CD14-positive monocyte (primary cell): Measurements from ENCODE around the gene ITGB6. TPM values are rescaled to one million over a fixed set of nuclear protein-coding genes. Genes with fewer than 3 reads are reported as not detected.

Experiments
- DNase-seq, 3 donors: peaks; one replicate each; pipeline ENCODE4 v3.0.0-alpha.2; 2011 to 2022
- H2AFZ ChIP-seq: 2 replicates; pipeline ENCODE4 v1.6.0; 2012; ENCODE audit warnings: mild to moderate bottlenecking, low read depth, low read length, inconsistent platforms; ENCODE audit not compliant: insufficient read depth, poor library complexity, severe bottlenecking
- H3K27ac ChIP-seq, 2 donors: 1 replicate in 1 of 2; 2 replicates in 1 of 2; pipeline ENCODE4 v1.5.1; 2012 to 2013; ENCODE audit warnings: low read length in 2 of 2, control low read depth in 1 of 2, inconsistent platforms in 1 of 2, low read depth in 1 of 2, mild to moderate bottlenecking in 1 of 2
- H3K27me3 ChIP-seq, 2 donors: one replicate each; pipeline versions ENCODE4 v1.6.0 to v1.6.1; 2011 to 2013; ENCODE audit warnings: low read length in 2 of 2; ENCODE audit not compliant: control insufficient read depth in 2 of 2, insufficient read depth in 2 of 2
- H3K36me3 ChIP-seq, 2 donors: replicated peaks in 1 of 2; 1 replicate in 1 of 2; 2 replicates in 1 of 2; pipeline versions ENCODE4 v1.5.1 to v1.6.1; 2012 to 2013; ENCODE audit warnings: low read length in 2 of 2, control low read depth in 1 of 2, inconsistent platforms in 1 of 2, mild to moderate bottlenecking in 1 of 2; ENCODE audit not compliant: insufficient read depth in 2 of 2, control insufficient read depth in 1 of 2
- H3K4me1 ChIP-seq, 2 donors: 1 replicate in 1 of 2; 2 replicates in 1 of 2; pipeline versions ENCODE4 v1.5.1 to v1.6.1; 2012 to 2013; ENCODE audit warnings: low read length in 2 of 2, control low read depth in 1 of 2, inconsistent platforms in 1 of 2, mild to moderate bottlenecking in 1 of 2, moderate library complexity in 1 of 2; ENCODE audit not compliant: insufficient read depth in 2 of 2, control insufficient read depth in 1 of 2
- H3K4me2 ChIP-seq: replicated peaks from 2 replicates; pipeline ENCODE3; 2012; ENCODE audit warnings: low read length, moderate library complexity, mild to moderate bottlenecking; ENCODE audit not compliant: poor library complexity, severe bottlenecking; ENCODE audit errors: extremely low read depth
- H3K4me3 ChIP-seq, 3 experiments: fragments of 200-600 bp in 1 of 3; sonication (generic) in 1 of 3; replicated peaks in 1 of 3; 1 replicate in 2 of 3; 2 replicates in 1 of 3; pipeline ENCODE4 v1.5.1; 2011 to 2013; ENCODE audit warnings: low read length in 3 of 3, mild to moderate bottlenecking in 3 of 3, control low read depth in 2 of 3, low read depth in 2 of 3, inconsistent platforms in 1 of 3, moderate library complexity in 1 of 3
- H3K79me2 ChIP-seq: 2 replicates; pipeline ENCODE4 v1.6.0; 2012; ENCODE audit warnings: mild to moderate bottlenecking, control low read depth, inconsistent platforms, low read length, moderate library complexity; ENCODE audit not compliant: insufficient read depth
- H3K9ac ChIP-seq: 2 replicates; pipeline ENCODE4 v1.6.0; 2017; ENCODE audit warnings: low read length, mild to moderate bottlenecking; ENCODE audit not compliant: insufficient read depth, poor library complexity, severe bottlenecking
- H3K9me3 ChIP-seq, 2 donors: replicated peaks in 1 of 2; 1 replicate in 1 of 2; 2 replicates in 1 of 2; pipeline versions ENCODE4 v1.5.1 to v1.6.1; 2012 to 2013; ENCODE audit warnings: low read length in 2 of 2, control low read depth in 1 of 2; ENCODE audit not compliant: control insufficient read depth in 1 of 2, insufficient read depth in 1 of 2
- H4K20me1 ChIP-seq: 2 replicates; pipeline ENCODE4 v1.6.0; 2012; ENCODE audit warnings: mild to moderate bottlenecking, low read length, control low read depth, moderate library complexity; ENCODE audit not compliant: insufficient read depth
- H3K27ac Mint-ChIP-seq, 7 donors: one replicate each; pipeline ENCODE4 v1.8.0; 2020; ENCODE audit warnings: mild to moderate bottlenecking in 7 of 7, mixed read lengths in 7 of 7, moderate library complexity in 6 of 7, inconsistent platforms in 2 of 7
- H3K27me3 Mint-ChIP-seq, 3 donors: one replicate each; pipeline ENCODE4 v1.8.0; 2021 to 2022; ENCODE audit warnings: low read depth in 3 of 3, mild to moderate bottlenecking in 3 of 3, mixed read lengths in 3 of 3, moderate library complexity in 3 of 3, inconsistent platforms in 1 of 3
- H3K36me3 Mint-ChIP-seq, 2 donors: one replicate each; pipeline ENCODE4 v1.8.0; 2020; ENCODE audit warnings: mixed read lengths in 2 of 2, inconsistent platforms in 1 of 2, mild to moderate bottlenecking in 1 of 2
- H3K4me1 Mint-ChIP-seq: one replicate; pipeline ENCODE4 v1.8.0; 2020; ENCODE audit warnings: mild to moderate bottlenecking, mixed read lengths
- H3K4me3 Mint-ChIP-seq, 2 donors: one replicate each; pipeline ENCODE4 v1.8.0; 2020; ENCODE audit warnings: mild to moderate bottlenecking in 2 of 2, mixed read lengths in 2 of 2, moderate library complexity in 1 of 2
- H3K9me3 Mint-ChIP-seq, 7 donors: one replicate each; pipeline ENCODE4 v1.8.0; 2020 to 2022; ENCODE audit warnings: mixed read lengths in 7 of 7, mild to moderate bottlenecking in 6 of 7, moderate library complexity in 6 of 7, inconsistent platforms in 2 of 7
- WGBS: methylation state at CpG from one replicate; pipeline ENCODE4 v1.1.5; 2013; ENCODE audit warnings: missing lambda C conversion rate; ENCODE audit not compliant: insufficient coverage; 5-methylcytosine and 5-hydroxymethylcytosine counted together
- intact Hi-C, 2 donors: fragments of 100-400 bp; cut with micrococcal nuclease; formaldehyde crosslinking; loops; one replicate each; pipeline versions ENCODE4 v1.15.0 to v1.15.1; 2023
- polyA plus RNA-seq, 3 donors: library from polyadenylated mRNA; depleted of rRNA in 1 of 3; unstranded in 2 of 3; stranded (reverse) in 1 of 3; fragments of 300-500 nt in 2 of 3; fragments of >200 nt in 1 of 3; fragmentation: Illumina TruSeq in 2 of 3; gene quantifications; 1 replicate in 2 of 3; 2 replicates in 1 of 3; pipeline ENCODE4 v1.2.3, GENCODE V29; 2012 to 2021
- TF ChIP-seq, protein P1 (sequence below): fragments of 200-600 bp; IDR thresholded peaks from one replicate; pipeline ENCODE4 v1.8.0; 2022; ENCODE audit warnings: antibody characterized with exemption, mild to moderate bottlenecking

ITGB6 gene
- polyA plus RNA-seq, 3 donors, result not detected

DNA sequence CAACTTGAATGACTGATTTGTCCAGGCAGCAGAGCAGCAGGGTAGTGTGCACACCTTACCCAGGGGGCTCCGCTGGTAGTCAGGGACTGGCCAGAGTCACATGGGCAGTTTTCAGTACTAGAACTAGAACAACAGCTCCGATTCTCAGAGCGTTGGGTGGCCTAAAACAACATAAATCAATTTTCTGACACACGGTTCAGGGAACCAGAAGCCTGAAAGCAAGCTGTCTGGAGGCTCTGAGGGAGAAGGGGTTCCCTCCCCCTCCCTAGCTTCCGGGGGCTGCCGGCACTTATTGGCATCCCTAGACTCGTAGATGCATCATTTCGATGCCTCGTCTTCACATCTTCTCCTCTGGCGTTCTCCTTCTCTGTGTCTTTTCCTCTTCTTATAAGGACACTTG, 13.4 kb upstream of the ITGB6 start:
- no peaks in the 10 kb centered on the region for H3K36me3 Mint-ChIP-seq
- H3K27me3 Mint-ChIP-seq, result peaks cover 5 to 8% (median 5%) of the 10 kb centered on the region in 3 donors
- DNase-seq, result no peak
- Histone ChIP-seq H3K9me3 (no peaks in the 10 kb centered on the region), H3K79me2 (no peaks in the 10 kb centered on the region), H3K4me1 (peaks cover 6 to 10% of the 10 kb centered on the region in 2 donors), H3K27me3 (no peaks in the 10 kb centered on the region), H4K20me1 (no peaks in the 10 kb centered on the region), H2AFZ (no peak overlapping the region), H3K27ac (no peak overlapping the region), H3K4me3 (no peak overlapping the region), H3K9ac (no peak overlapping the region), H3K4me2 (no peak overlapping the region), H3K36me3 (no peaks in the 10 kb centered on the region)
- TF ChIP-seq, protein P1, sequence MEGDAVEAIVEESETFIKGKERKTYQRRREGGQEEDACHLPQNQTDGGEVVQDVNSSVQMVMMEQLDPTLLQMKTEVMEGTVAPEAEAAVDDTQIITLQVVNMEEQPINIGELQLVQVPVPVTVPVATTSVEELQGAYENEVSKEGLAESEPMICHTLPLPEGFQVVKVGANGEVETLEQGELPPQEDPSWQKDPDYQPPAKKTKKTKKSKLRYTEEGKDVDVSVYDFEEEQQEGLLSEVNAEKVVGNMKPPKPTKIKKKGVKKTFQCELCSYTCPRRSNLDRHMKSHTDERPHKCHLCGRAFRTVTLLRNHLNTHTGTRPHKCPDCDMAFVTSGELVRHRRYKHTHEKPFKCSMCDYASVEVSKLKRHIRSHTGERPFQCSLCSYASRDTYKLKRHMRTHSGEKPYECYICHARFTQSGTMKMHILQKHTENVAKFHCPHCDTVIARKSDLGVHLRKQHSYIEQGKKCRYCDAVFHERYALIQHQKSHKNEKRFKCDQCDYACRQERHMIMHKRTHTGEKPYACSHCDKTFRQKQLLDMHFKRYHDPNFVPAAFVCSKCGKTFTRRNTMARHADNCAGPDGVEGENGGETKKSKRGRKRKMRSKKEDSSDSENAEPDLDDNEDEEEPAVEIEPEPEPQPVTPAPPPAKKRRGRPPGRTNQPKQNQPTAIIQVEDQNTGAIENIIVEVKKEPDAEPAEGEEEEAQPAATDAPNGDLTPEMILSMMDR, result no peak
- intact Hi-C loops, result no loop called here
- 75% methylated on average over 7 of the region's 10 CpGs for WGBS
- peaks cover 13% of the 10 kb centered on the region for H3K4me1 Mint-ChIP-seq
- H3K4me3 Mint-ChIP-seq, result peak overlapping the region in 1 of 2 donors; percentile 31
- H3K9me3 Mint-ChIP-seq, result no peaks in the 10 kb centered on the region
- no peak overlapping the region for H3K27ac Mint-ChIP-seq

DNA sequence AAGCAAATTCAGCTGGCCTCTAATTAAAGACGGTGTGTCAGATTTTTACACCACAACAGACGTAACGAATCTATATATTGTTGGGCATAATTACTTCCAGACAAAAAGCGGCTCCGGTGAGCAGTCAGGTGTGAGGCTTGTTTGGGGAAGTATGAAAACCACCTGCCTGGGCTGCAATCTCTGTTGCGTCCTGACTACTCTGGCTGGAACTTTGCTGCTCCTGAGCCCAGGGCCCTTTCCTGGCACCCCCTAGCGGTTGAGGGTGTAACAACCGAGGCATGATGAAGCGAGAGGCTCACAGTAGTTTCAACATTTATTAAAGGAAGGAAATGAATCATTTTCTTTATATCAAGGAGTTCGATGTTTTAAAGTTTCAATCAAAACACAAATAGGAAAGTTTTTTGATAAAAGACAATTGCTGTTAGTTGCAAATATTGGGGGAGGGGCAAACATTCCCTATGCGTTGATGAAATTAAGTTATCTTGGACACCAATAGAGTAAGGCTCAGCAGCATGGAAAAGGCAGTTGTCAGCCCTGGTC, 10.6 kb upstream of the ITGB6 start:
- Mint-ChIP-seq H3K27ac (no peak overlapping the region), H3K4me3 (no peak overlapping the region)
- intact Hi-C loops, result no loop called here

More for the DNA sequence above, 10.6 kb upstream of the ITGB6 start:
- Histone ChIP-seq H3K79me2 (no peaks in the 10 kb centered on the region), H3K4me2 (no peak overlapping the region), H3K36me3 (no peaks in the 10 kb centered on the region), H4K20me1 (no peaks in the 10 kb centered on the region), H3K27me3 (no peaks in the 10 kb centered on the region), H3K4me3 (no peak overlapping the region), H3K9me3 (no peaks in the 10 kb centered on the region), H2AFZ (no peak overlapping the region), H3K27ac (no peak overlapping the region), H3K9ac (no peak overlapping the region), H3K4me1 (peaks cover 12 to 17% of the 10 kb centered on the region in 2 donors)
- H3K4me1 Mint-ChIP-seq, result peaks cover 25% of the 10 kb centered on the region
- WGBS, result 46% methylated on average over 2 of the region's 11 CpGs
- H3K27me3 Mint-ChIP-seq, result peaks cover 5 to 7% (median 5%) of the 10 kb centered on the region in 3 donors
- peaks cover 0 to 3% (median 0%) of the 10 kb centered on the region in 7 donors for H3K9me3 Mint-ChIP-seq
- TF ChIP-seq, protein P1, result peak; percentile 93
- H3K36me3 Mint-ChIP-seq, result no peaks in the 10 kb centered on the region
- peak; percentile 52 to 79 (median 54) for DNase-seq
